Spleen (tissue), 11 donors: ENCODE data around the gene TBRG1. TPM values are rescaled to one million over a fixed set of nuclear protein-coding genes. Genes with fewer than 3 reads are reported as not detected.

ENCODE experiments used
- DNase-seq: peaks from one replicate; pipeline ENCODE4 v3.0.0-alpha.2; 2020
- H3K27ac ChIP-seq, 8 donors: fragments of 200-600 bp; sonication (generic) in 7 of 8; 1 replicate in 4 of 8; 2 replicates in 4 of 8; pipeline versions ENCODE4 v1.5.0 to v1.8.0; 2016 to 2021; ENCODE audit warnings: inconsistent platforms in 4 of 8, mild to moderate bottlenecking in 4 of 8, moderate library complexity in 1 of 8
- H3K27me3 ChIP-seq, 7 donors: fragments of 200-600 bp; sonication (generic) in 6 of 7; replicated peaks in 1 of 7; 1 replicate in 4 of 7; 2 replicates in 3 of 7; pipeline versions ENCODE4 v1.5.0 to v1.8.0; 2016 to 2021; ENCODE audit warnings: inconsistent platforms in 3 of 7, mild to moderate bottlenecking in 1 of 7
- H3K36me3 ChIP-seq, 6 donors: fragments of 200-600 bp; sonication (generic) in 5 of 6; 1 replicate in 4 of 6; 2 replicates in 2 of 6; pipeline versions ENCODE4 v1.5.0 to v1.8.0; 2016 to 2021; ENCODE audit warnings: inconsistent platforms in 2 of 6
- H3K4me1 ChIP-seq, 6 donors: fragments of 200-600 bp; sonication (generic) in 5 of 6; 1 replicate in 3 of 6; 2 replicates in 3 of 6; pipeline versions ENCODE4 v1.5.0 to v1.8.0; 2016 to 2021; ENCODE audit warnings: inconsistent platforms in 3 of 6
- H3K4me3 ChIP-seq, 8 donors: fragments of 200-600 bp; sonication (generic) in 7 of 8; 1 replicate in 4 of 8; 2 replicates in 4 of 8; pipeline versions ENCODE4 v1.5.0 to v1.8.0; 2016 to 2021; ENCODE audit warnings: inconsistent platforms in 4 of 8, mild to moderate bottlenecking in 4 of 8, moderate library complexity in 2 of 8
- H3K9me3 ChIP-seq, 8 donors: fragments of 200-600 bp; sonication (generic) in 7 of 8; 1 replicate in 4 of 8; 2 replicates in 4 of 8; pipeline versions ENCODE4 v1.5.0 to v1.8.0; 2016 to 2021; ENCODE audit warnings: inconsistent platforms in 4 of 8
- POLR2A ChIP-seq, 3 donors: fragments of 450-650 bp; IDR thresholded peaks; one replicate each; pipeline ENCODE4 v1.5.1; 2017; ENCODE audit warnings: antibody characterized with exemption in 3 of 3, mild to moderate bottlenecking in 1 of 3
- POLR2AphosphoS5 ChIP-seq, 3 donors: sonication (generic); formaldehyde crosslinking; IDR thresholded peaks; one replicate each; pipeline ENCODE4 v1.5.1; 2017; ENCODE audit warnings: antibody characterized with exemption in 3 of 3
- WGBS, 5 donors: extraction: QIAGEN DNeasy Blood & Tissue Kit in 3 of 5; methylation state at CpG; one replicate each; pipeline versions ENCODE4 v1.1.5 to v1.1.7; 2013 to 2018; 5-methylcytosine and 5-hydroxymethylcytosine counted together
- intact Hi-C: fragments of 100-400 bp; cut with DNase I; formaldehyde crosslinking; loops from one replicate; pipeline ENCODE4 v1.15.0; 2023; ENCODE audit warnings: low total_unique reads
- polyA plus RNA-seq, 3 donors: library from polyadenylated mRNA; stranded (reverse); fragments of 200-250 nt; gene quantifications; one replicate each; pipeline ENCODE4 v1.2.1, GENCODE V29; 2013
- total RNA-seq, 7 donors: library from RNA; depleted of rRNA in 3 of 7; stranded (reverse); fragments of >200 nt in 3 of 7; fragmentation: NEBNext Ultra II Directional in 4 of 7; extraction: Animal tissue kit (Norgen Biotek cat#: 25700) in 4 of 7; gene quantifications; one replicate each; pipeline versions ENCODE4 v1.1.0 to v1.2.1, GENCODE V29; 2016 to 2021
- TF ChIP-seq, protein P1 (sequence below), 11 experiments: fragments of 200-600 bp in 7 of 11; fragments of 450-650 bp in 4 of 11; sonication (generic) in 4 of 11; IDR thresholded peaks in 8 of 11; conservative IDR thresholded peaks in 3 of 11; 1 replicate in 7 of 11; 2 replicates in 4 of 11; pipeline versions ENCODE4 v1.4.0 to v1.8.0; 2016 to 2021; ENCODE audit warnings: antibody characterized with exemption in 11 of 11, inconsistent platforms in 4 of 11, mild to moderate bottlenecking in 1 of 11
- donor health status: healthy with polysubstance abuse.
- donor health status: DM: no; HTN: no; CAD: no; lungs with moderate emphysema.
- donor health status: DM: no; HTN: no; CAD: no.
- donor health status: Bipolar disorder and iron deficiency.
- donor health status: healthy.
- donor health status: DM: no; HTN: no; CAD: no.
- donor health status: DM: yes; HTN: yes; CAD: no.

TBRG1 gene
- total and polyA plus RNA-seq, 10 donors: 23.3 to 65.0 (median 46.5) TPM

DNA sequence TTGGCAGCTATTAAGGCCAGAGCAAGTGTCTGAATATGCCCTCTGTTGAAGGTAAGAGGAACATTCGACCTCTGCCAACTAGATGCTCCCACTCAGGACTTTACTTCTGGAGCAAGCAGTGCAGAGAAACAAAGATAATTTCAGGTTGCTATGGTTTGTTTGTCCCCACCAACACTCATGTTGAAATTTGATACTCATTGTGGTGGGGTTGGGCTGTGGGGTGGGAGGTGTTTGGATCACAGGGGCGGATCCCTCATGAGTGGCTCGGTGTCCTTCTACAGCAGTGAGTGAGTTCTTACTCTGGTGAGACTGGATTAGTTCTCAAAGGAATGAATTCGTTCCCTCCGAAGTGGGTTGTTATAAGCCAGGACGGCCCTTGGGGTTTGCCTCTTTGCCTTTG lies 40.8 kb upstream of the TBRG1 start:
- intact Hi-C loops: loop anchor here (5.0 kb wide), 1 partner anchor 165 kb away; no protein-coding TSS in a partner anchor
- H3K9me3 ChIP-seq: no peaks in the 10 kb centered on the region
- 72 to 91% (median 80%) methylated on average over 6 of the region's 6 CpGs for WGBS, 5 donors
- no peak overlapping the region for H3K27ac ChIP-seq
- H3K4me1 ChIP-seq: no peaks in the 10 kb centered on the region
- TF ChIP-seq, protein P1, sequence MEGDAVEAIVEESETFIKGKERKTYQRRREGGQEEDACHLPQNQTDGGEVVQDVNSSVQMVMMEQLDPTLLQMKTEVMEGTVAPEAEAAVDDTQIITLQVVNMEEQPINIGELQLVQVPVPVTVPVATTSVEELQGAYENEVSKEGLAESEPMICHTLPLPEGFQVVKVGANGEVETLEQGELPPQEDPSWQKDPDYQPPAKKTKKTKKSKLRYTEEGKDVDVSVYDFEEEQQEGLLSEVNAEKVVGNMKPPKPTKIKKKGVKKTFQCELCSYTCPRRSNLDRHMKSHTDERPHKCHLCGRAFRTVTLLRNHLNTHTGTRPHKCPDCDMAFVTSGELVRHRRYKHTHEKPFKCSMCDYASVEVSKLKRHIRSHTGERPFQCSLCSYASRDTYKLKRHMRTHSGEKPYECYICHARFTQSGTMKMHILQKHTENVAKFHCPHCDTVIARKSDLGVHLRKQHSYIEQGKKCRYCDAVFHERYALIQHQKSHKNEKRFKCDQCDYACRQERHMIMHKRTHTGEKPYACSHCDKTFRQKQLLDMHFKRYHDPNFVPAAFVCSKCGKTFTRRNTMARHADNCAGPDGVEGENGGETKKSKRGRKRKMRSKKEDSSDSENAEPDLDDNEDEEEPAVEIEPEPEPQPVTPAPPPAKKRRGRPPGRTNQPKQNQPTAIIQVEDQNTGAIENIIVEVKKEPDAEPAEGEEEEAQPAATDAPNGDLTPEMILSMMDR (IDR thresholded peaks at IDR 0.05 in 8 of 11, conservative IDR thresholded peaks at IDR 0.05 in 3 of 11): no peak
- TF ChIP-seq POLR2AphosphoS5 (IDR thresholded peaks at IDR 0.05) (no peak), POLR2A (IDR thresholded peaks at IDR 0.05) (no peak)
- peaks cover 0 to 1% (median 0%) of the 10 kb centered on the region in 7 donors for H3K27me3 ChIP-seq
- H3K4me3 ChIP-seq: no peak overlapping the region
- no peak for DNase-seq
- H3K36me3 ChIP-seq: no peaks in the 10 kb centered on the region

DNA sequence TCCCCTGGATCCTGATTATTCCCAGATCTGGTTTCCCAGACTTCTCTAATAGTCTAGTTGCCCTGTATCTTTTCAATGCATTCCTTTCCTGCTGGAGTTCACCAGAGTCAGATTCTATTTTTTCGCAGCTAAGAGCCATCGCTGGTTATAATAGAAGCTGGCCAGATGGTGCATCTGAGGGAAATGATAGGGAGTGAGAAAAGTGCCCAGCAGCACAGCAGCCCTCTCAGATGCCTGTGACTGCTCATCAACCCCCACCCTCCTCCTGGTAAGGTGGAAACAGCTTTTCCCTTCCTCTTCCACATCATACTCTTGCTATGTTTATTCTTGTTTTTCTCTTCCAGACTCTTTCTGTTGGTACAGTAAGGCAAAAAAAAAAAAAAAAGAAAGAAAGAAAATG lies 40.1 kb upstream of the TBRG1 start:
- Histone ChIP-seq H3K36me3 (no peaks in the 10 kb centered on the region), H3K4me1 (no peaks in the 10 kb centered on the region), H3K9me3 (no peaks in the 10 kb centered on the region), H3K4me3 (no peak overlapping the region), H3K27ac (no peak overlapping the region), H3K27me3 (peaks cover 0 to 7% (median 0%) of the 10 kb centered on the region in 7 donors)
- intact Hi-C loops: loop anchor here (5.0 kb wide), 1 partner anchor 165 kb away; no protein-coding TSS in a partner anchor
- 78 to 95% (median 90%) methylated on average over 2 of the region's 2 CpGs for WGBS, 5 donors
- TF ChIP-seq, protein P1 (IDR thresholded peaks at IDR 0.05 in 8 of 11, conservative IDR thresholded peaks at IDR 0.05 in 3 of 11): no peak
- no peak for TF ChIP-seq POLR2A (IDR thresholded peaks at IDR 0.05)
- no peak for TF ChIP-seq POLR2AphosphoS5 (IDR thresholded peaks at IDR 0.05)
- DNase-seq: no peak

GRCh38 chr11:124583781-124584180 lies 38.9 kb upstream of the TBRG1 start:
- no peak overlapping the region for H3K27ac ChIP-seq
- no peaks in the 10 kb centered on the region for H3K9me3 ChIP-seq
- 84 to 90% (median 88%) methylated on average over 8 of the region's 8 CpGs for WGBS, 5 donors
- no peak for DNase-seq
- intact Hi-C loops: loop anchor here (5.0 kb wide), 1 partner anchor 166 kb away; no protein-coding TSS in a partner anchor
- no peak overlapping the region for H3K4me3 ChIP-seq
- H3K4me1 ChIP-seq: no peaks in the 10 kb centered on the region
- TF ChIP-seq POLR2AphosphoS5 (IDR thresholded peaks at IDR 0.05): no peak
- TF ChIP-seq, protein P1 (IDR thresholded peaks at IDR 0.05 in 8 of 11, conservative IDR thresholded peaks at IDR 0.05 in 3 of 11): no peak
- no peak for TF ChIP-seq POLR2A (IDR thresholded peaks at IDR 0.05)
- no peaks in the 10 kb centered on the region for H3K36me3 ChIP-seq
- H3K27me3 ChIP-seq: peaks cover 0 to 16% (median 0%) of the 10 kb centered on the region in 7 donors

- Histone ChIP-seq H3K4me3 (no peak overlapping the region), H3K27me3 (peaks cover 0 to 16% (median 0%) of the 10 kb centered on the region in 7 donors), H3K36me3 (no peaks in the 10 kb centered on the region), H3K4me1 (no peaks in the 10 kb centered on the region), H3K9me3 (no peaks in the 10 kb centered on the region), H3K27ac (no peak overlapping the region)
- 77 to 87% (median 81%) methylated on average over 4 of the region's 4 CpGs for WGBS, 5 donors
- no peak for DNase-seq
- TF ChIP-seq POLR2A (IDR thresholded peaks at IDR 0.05): no peak
- intact Hi-C loops: loop anchor here (5.0 kb wide), 1 partner anchor 168 kb away; no protein-coding TSS in a partner anchor
Observed at GRCh38 chr11:124584681-124585372, 37.8 kb upstream of the TBRG1 start.
